Common myeloid progenitor, CD34-positive (primary cell): ENCODE measurements around the gene CLDN11.

Experiments
- CTCF ChIA-PET: fragments of 350-600 bp; sonication (Branson Sonifier 250); formaldehyde crosslinking; loops from one replicate; lab custom pipeline; 2021; ENCODE audit warnings: antibody characterized with exemption; lab: Charles Lee
- POLR2A ChIA-PET: fragments of 350-600 bp; sonication (Branson Sonifier 250); formaldehyde crosslinking; loops from one replicate; lab custom pipeline; 2021; ENCODE audit warnings: antibody characterized with exemption; lab: Charles Lee
- DNase-seq, 3 donors: peaks; one replicate each; pipeline versions ENCODE4 v3.0.0 to v3.0.0-alpha.2; 2013
- H3K27ac ChIP-seq, 2 experiments: 1 replicate in 1 of 2; 2 replicates in 1 of 2; pipeline ENCODE4 v1.7.0; 2013; ENCODE audit warnings: inconsistent platforms in 2 of 2, low read length in 2 of 2, mild to moderate bottlenecking in 2 of 2, low read depth in 1 of 2, moderate library complexity in 1 of 2; ENCODE audit not compliant: severe bottlenecking in 2 of 2, insufficient read depth in 1 of 2, poor library complexity in 1 of 2
- H3K27me3 ChIP-seq, 5 experiments: replicated peaks in 2 of 5; 1 replicate in 3 of 5; 2 replicates in 2 of 5; pipeline versions ENCODE4 v1.6.1 to v1.7.0; 2013; ENCODE audit warnings: low read length in 4 of 5, mild to moderate bottlenecking in 2 of 5, moderate library complexity in 2 of 5, inconsistent platforms in 1 of 5; ENCODE audit not compliant: insufficient read depth in 5 of 5, control insufficient read depth in 4 of 5
- H3K36me3 ChIP-seq, 4 experiments: 1 replicate in 2 of 4; 2 replicates in 2 of 4; pipeline versions ENCODE4 v1.6.1 to v1.7.0; 2013; ENCODE audit warnings: low read length in 3 of 4, control low read depth in 1 of 4, mild to moderate bottlenecking in 1 of 4; ENCODE audit not compliant: control insufficient read depth in 4 of 4, insufficient read depth in 4 of 4
- H3K4me1 ChIP-seq, 4 experiments: 1 replicate in 3 of 4; 2 replicates in 1 of 4; pipeline versions ENCODE4 v1.6.1 to v1.7.1; 2013; ENCODE audit warnings: low read length in 3 of 4, mild to moderate bottlenecking in 3 of 4, control low read depth in 1 of 4, inconsistent platforms in 1 of 4, moderate library complexity in 1 of 4; ENCODE audit not compliant: control insufficient read depth in 4 of 4, insufficient read depth in 4 of 4; ENCODE audit errors: control extremely low read depth in 1 of 4
- H3K4me3 ChIP-seq, 7 experiments: 1 replicate in 4 of 7; 2 replicates in 3 of 7; pipeline versions ENCODE4 v1.5.1 to v1.7.0; 2013; ENCODE audit warnings: mild to moderate bottlenecking in 7 of 7, low read length in 6 of 7, moderate library complexity in 6 of 7, inconsistent platforms in 2 of 7, low read depth in 2 of 7, control low read depth in 1 of 7; ENCODE audit not compliant: insufficient read depth in 4 of 7, control insufficient read depth in 1 of 7; ENCODE audit errors: extremely low read depth in 1 of 7
- H3K9me3 ChIP-seq, 5 experiments: 1 replicate in 4 of 5; 2 replicates in 1 of 5; pipeline versions ENCODE4 v1.6.1 to v1.7.1; 2013; ENCODE audit warnings: low read length in 4 of 5, mild to moderate bottlenecking in 2 of 5, inconsistent platforms in 1 of 5, low read depth in 1 of 5, moderate library complexity in 1 of 5; ENCODE audit not compliant: control insufficient read depth in 4 of 5, insufficient read depth in 2 of 5; ENCODE audit errors: control extremely low read depth in 1 of 5
- WGBS: methylation state at CpG from one replicate; pipeline ENCODE4 v1.1.5; 2013; ENCODE audit not compliant: insufficient coverage; 5-methylcytosine and 5-hydroxymethylcytosine counted together

The CLDN11 gene

GRCh38 chr3:170467571-170468147 is 49.0 kb downstream of the CLDN11 start:
- Histone ChIP-seq H3K36me3 (no peaks in the 10 kb centered on the region), H3K9me3 (no peaks in the 10 kb centered on the region), H3K4me1 (no peaks in the 10 kb centered on the region), H3K4me3 (no peak overlapping the region), H3K27ac (no peak overlapping the region), H3K27me3 (peaks cover 0 to 41% (median 11%) of the 10 kb centered on the region in 5 experiments)
- ChIA-PET POLR2A (no interaction called here), CTCF (no interaction called here)
- no peak for DNase-seq
- WGBS: 75% methylated on average over 3 of the region's 7 CpGs

- no peak overlapping the region for H3K4me3 ChIP-seq
- H3K27me3 ChIP-seq: peaks cover 0 to 43% (median 12%) of the 10 kb centered on the region in 5 experiments
- H3K27ac ChIP-seq: no peak overlapping the region
- H3K4me1 ChIP-seq: no peaks in the 10 kb centered on the region
- peaks cover 0 to 3% (median 0%) of the 10 kb centered on the region in 5 experiments for H3K9me3 ChIP-seq
- CTCF ChIA-PET: no interaction called here
- DNase-seq: no peak
- no peaks in the 10 kb centered on the region for H3K36me3 ChIP-seq
- WGBS: 87% methylated on average over 5 of the region's 5 CpGs
- POLR2A ChIA-PET: no interaction called here
Observed at GRCh38 chr3:170469151-170470062, 50.7 kb downstream of the CLDN11 start.

GRCh38 chr3:170470063-170471016 is 51.7 kb downstream of the CLDN11 start:
- CTCF ChIA-PET: no interaction called here
- no peaks in the 10 kb centered on the region for H3K36me3 ChIP-seq
- H3K27ac ChIP-seq: no peak overlapping the region
- H3K27me3 ChIP-seq: peaks cover 0 to 40% (median 10%) of the 10 kb centered on the region in 5 experiments
- no peak for DNase-seq
- H3K4me3 ChIP-seq: no peak overlapping the region
- POLR2A ChIA-PET: no interaction called here
- 63% methylated on average over 6 of the region's 9 CpGs for WGBS
- H3K4me1 ChIP-seq: no peaks in the 10 kb centered on the region
- peaks cover 0 to 3% (median 0%) of the 10 kb centered on the region in 5 experiments for H3K9me3 ChIP-seq

GRCh38 chr3:170471149-170471548 is 52.5 kb downstream of the CLDN11 start:
- ChIA-PET CTCF (no interaction called here), POLR2A (no interaction called here)
- H3K36me3 ChIP-seq: no peaks in the 10 kb centered on the region
- H3K4me1 ChIP-seq: no peaks in the 10 kb centered on the region
- H3K27me3 ChIP-seq: peaks cover 0 to 39% (median 10%) of the 10 kb centered on the region in 5 experiments
- no peak overlapping the region for H3K4me3 ChIP-seq
- WGBS: no CpG with 5 or more reads among the region's 3 CpGs
- DNase-seq: no peak
- H3K9me3 ChIP-seq: peaks cover 0 to 3% (median 0%) of the 10 kb centered on the region in 5 experiments
- no peak overlapping the region for H3K27ac ChIP-seq

- CTCF ChIA-PET: no interaction called here
Observed at GRCh38 chr3:170473358-170473757, 54.7 kb downstream of the CLDN11 start.

GRCh38 chr3:170475092-170475685 is 56.5 kb downstream of the CLDN11 start:
- H3K9me3 ChIP-seq: peaks cover 0 to 3% (median 0%) of the 10 kb centered on the region in 5 experiments
- peaks cover 0 to 21% (median 3%) of the 10 kb centered on the region in 5 experiments for H3K27me3 ChIP-seq
- POLR2A ChIA-PET: interaction anchor here (0.5 kb wide), 1 partner anchor 35 kb away, joined by 4 read pairs; no protein-coding TSS in a partner anchor
- H3K4me3 ChIP-seq: no peak overlapping the region
- CTCF ChIA-PET: interaction anchor here (1.1 kb wide), 1 partner anchor 10 kb away, joined by 4 read pairs; no protein-coding TSS in a partner anchor
- H3K27ac ChIP-seq: no peak overlapping the region
- H3K4me1 ChIP-seq: no peaks in the 10 kb centered on the region
- no peak for DNase-seq
- H3K36me3 ChIP-seq: no peaks in the 10 kb centered on the region
- 95% methylated on average over 2 of the region's 3 CpGs for WGBS

More at GRCh38 chr3:170473358-170473757, 54.7 kb downstream of the CLDN11 start:
- no peak overlapping the region for H3K4me3 ChIP-seq
- WGBS: 50% methylated on average over 1 of the region's 3 CpGs
- peaks cover 0 to 3% (median 0%) of the 10 kb centered on the region in 5 experiments for H3K9me3 ChIP-seq
- peaks cover 0 to 34% (median 10%) of the 10 kb centered on the region in 5 experiments for H3K27me3 ChIP-seq
- DNase-seq: no peak
- no peaks in the 10 kb centered on the region for H3K4me1 ChIP-seq
- H3K36me3 ChIP-seq: no peaks in the 10 kb centered on the region
- POLR2A ChIA-PET: no interaction called here
- no peak overlapping the region for H3K27ac ChIP-seq
